Calu3 (cell line): ENCODE data around the gene VMP1. TPM values are rescaled to one million over a fixed set of nuclear protein-coding genes. Genes with fewer than 3 reads are reported as not detected.
A peak's percentile ranks its signal among the peaks of the same experiment; 100 is the strongest.

Experiments
- BruUV-seq: library from RNA; stranded (reverse); fragments of 400-500 nt; replicated peaks from 2 replicates; lab custom pipeline; 2021; lab: Mats Ljungman, UMichigan
- CTCF ChIA-PET: fragments of 300-600 bp; sonication (Branson Sonifier 250); formaldehyde crosslinking; loops from one replicate; lab custom pipeline; 2022; ENCODE audit warnings: antibody characterized with exemption; lab: Charles Lee
- DNase-seq: peaks from one replicate; pipeline ENCODE4 v3.0.0; 2022
- H3K27ac Mint-ChIP-seq: one replicate; pipeline ENCODE4 v1.8.0; 2022; ENCODE audit warnings: mixed read lengths; ENCODE audit not compliant: unreplicated experiment
- H3K27me3 Mint-ChIP-seq: one replicate; pipeline ENCODE4 v1.8.0; 2022; ENCODE audit warnings: mixed read lengths; ENCODE audit not compliant: unreplicated experiment
- H3K36me3 Mint-ChIP-seq: one replicate; pipeline ENCODE4 v1.8.0; 2022; ENCODE audit warnings: mild to moderate bottlenecking, moderate library complexity, mixed read lengths; ENCODE audit not compliant: insufficient read depth, unreplicated experiment
- H3K4me1 Mint-ChIP-seq: one replicate; pipeline ENCODE4 v1.8.0; 2022; ENCODE audit warnings: mild to moderate bottlenecking, low read depth, mixed read lengths; ENCODE audit not compliant: unreplicated experiment
- H3K4me3 Mint-ChIP-seq: one replicate; pipeline ENCODE4 v1.8.0; 2022; ENCODE audit warnings: mild to moderate bottlenecking, low read depth, moderate library complexity, mixed read lengths; ENCODE audit not compliant: unreplicated experiment
- H3K9me3 Mint-ChIP-seq: one replicate; pipeline ENCODE4 v1.8.0; 2022; ENCODE audit warnings: low read depth, mixed read lengths; ENCODE audit not compliant: unreplicated experiment
- CTCF ChIP-seq: fragments of 200-600 bp; IDR thresholded peaks from one replicate; pipeline ENCODE4 v1.8.0; 2022; ENCODE audit warnings: antibody characterized with exemption; ENCODE audit not compliant: unreplicated experiment
- intact Hi-C: fragments of 100-400 bp; cut with micrococcal nuclease; formaldehyde crosslinking; loops from one replicate; pipeline ENCODE4 v1.10.0; 2022; ENCODE audit not compliant: unreplicated experiment
- total RNA-seq: library from RNA; stranded (reverse); gene quantifications from 2 replicates; pipeline ENCODE4 v1.2.3, GENCODE V29; 2022

VMP1 gene
- total RNA-seq, 1 experiment from 2014 or later = 315 TPM

- CTCF ChIA-PET = no interaction called here
- peak overlapping the region; percentile 88 for H3K27ac Mint-ChIP-seq
- H3K4me3 Mint-ChIP-seq = no peak overlapping the region
- TF ChIP-seq CTCF = no peak
- intact Hi-C loops = no loop called here
- no peaks in the 10 kb centered on the region for H3K27me3 Mint-ChIP-seq
- DNase-seq = no peak
- peaks cover 10% of the 10 kb centered on the region for H3K4me1 Mint-ChIP-seq
- no TSS peak for BruUV-seq
- peaks cover 35% of the 10 kb centered on the region for H3K36me3 Mint-ChIP-seq
- H3K9me3 Mint-ChIP-seq = no peaks in the 10 kb centered on the region
Measured at GRCh38 chr17:59830846-59831486, 123.5 kb downstream of the VMP1 start.

GRCh38 chr17:59832883-59833379 lies 125.5 kb downstream of the VMP1 start:
- H3K4me1 Mint-ChIP-seq = peaks cover 8% of the 10 kb centered on the region
- no peak for TF ChIP-seq CTCF

GRCh38 chr17:59837308-59838051 lies 130.0 kb downstream of the VMP1 start:
- no peak for TF ChIP-seq CTCF
- peak; percentile 77 for DNase-seq
- peaks cover 8% of the 10 kb centered on the region for H3K4me1 Mint-ChIP-seq
- H3K4me3 Mint-ChIP-seq = peak overlapping the region; percentile 69
- CTCF ChIA-PET = interaction anchor here (0.6 to 1.5 kb wide), 8 partner anchors 9 to 84 kb away, joined by 4 to 14 read pairs (median 6); no protein-coding TSS in a partner anchor
- H3K9me3 Mint-ChIP-seq = no peaks in the 10 kb centered on the region
- BruUV-seq = no TSS peak
- H3K27me3 Mint-ChIP-seq = no peaks in the 10 kb centered on the region
- peaks cover 63% of the 10 kb centered on the region for H3K36me3 Mint-ChIP-seq
- intact Hi-C loops = loop anchor here (1.0 kb wide), 2 partner anchors 8 to 51 kb away; no protein-coding TSS in a partner anchor
- H3K27ac Mint-ChIP-seq = peak overlapping the region; percentile 100

More at GRCh38 chr17:59832883-59833379, 125.5 kb downstream of the VMP1 start:
- Mint-ChIP-seq H3K9me3 (no peaks in the 10 kb centered on the region), H3K27ac (peak overlapping the region; percentile 70), H3K27me3 (no peaks in the 10 kb centered on the region), H3K4me3 (no peak overlapping the region), H3K36me3 (peaks cover 37% of the 10 kb centered on the region)
- intact Hi-C loops = no loop called here
- CTCF ChIA-PET = no interaction called here
- BruUV-seq = no TSS peak
- DNase-seq = no peak

GRCh38 chr17:59838052-59838916 lies 130.8 kb downstream of the VMP1 start:
- no peaks in the 10 kb centered on the region for H3K27me3 Mint-ChIP-seq
- H3K4me1 Mint-ChIP-seq = peaks cover 8% of the 10 kb centered on the region
- BruUV-seq = no TSS peak
- H3K27ac Mint-ChIP-seq = peak overlapping the region; percentile 100
- H3K4me3 Mint-ChIP-seq = peak overlapping the region; percentile 69
- no peak for DNase-seq
- TF ChIP-seq CTCF = no peak
- intact Hi-C loops = no loop called here
- peaks cover 71% of the 10 kb centered on the region for H3K36me3 Mint-ChIP-seq
- no peaks in the 10 kb centered on the region for H3K9me3 Mint-ChIP-seq
- CTCF ChIA-PET = interaction anchor here (0.6 to 2.1 kb wide), 9 partner anchors 9 to 84 kb away, joined by 4 to 14 read pairs (median 6); no protein-coding TSS in a partner anchor
